ENCODE results near the gene PLA2G3.

GRCh38 chr22:31150615-31151014, 10.3 kb upstream of the PLA2G3 start:
- TF ChIP-seq CTCF (IDR thresholded peaks at IDR 0.05; ENCODE audit: low read depth, low read length) (peak; percentile 37), EZH2phosphoT487 (IDR thresholded peaks at IDR 0.05; ENCODE audit: low read depth) (no peak)

All from OCI-LY3 (cell line).